Panc1 (cell line): Measurements from ENCODE around the gene KRT33A.
"Not testable (repeated sequence)": the region's sequence is repeated elsewhere in the genome, so short reads cannot be mapped to it uniquely, and the experiment has no call there.

Source experiments
- CTCF ChIP-seq: fragments of 450-650 bp; IDR thresholded peaks from 2 replicates; pipeline ENCODE4 v1.5.1; 2017; ENCODE audit warnings: mild to moderate bottlenecking
- POLR2AphosphoS5 ChIP-seq: IDR thresholded peaks from 2 replicates; pipeline ENCODE4 v1.6.1; 2012; ENCODE audit warnings: mild to moderate bottlenecking, low read depth, low read length, moderate library complexity
- REST ChIP-seq, 2 experiments: IDR thresholded peaks; 2 replicates each; pipeline ENCODE4 v1.6.1; 2011 to 2012; ENCODE audit warnings: low read depth in 2 of 2, control low read depth in 1 of 2, low read length in 1 of 2, mild to moderate bottlenecking in 1 of 2, moderate library complexity in 1 of 2; ENCODE audit not compliant: insufficient read depth in 1 of 2

GRCh38 chr17:41380091-41380490 lies 29.5 kb upstream of the KRT33A start:
- not testable (repeated sequence) for TF ChIP-seq CTCF; POLR2AphosphoS5; REST (IDR thresholded peaks at IDR 0.05; ENCODE audit: insufficient read depth in 1 of 2, low read depth in 2 of 2, low read length in 1 of 2)
